ENCODE data around the gene FBXW4.

DNA sequence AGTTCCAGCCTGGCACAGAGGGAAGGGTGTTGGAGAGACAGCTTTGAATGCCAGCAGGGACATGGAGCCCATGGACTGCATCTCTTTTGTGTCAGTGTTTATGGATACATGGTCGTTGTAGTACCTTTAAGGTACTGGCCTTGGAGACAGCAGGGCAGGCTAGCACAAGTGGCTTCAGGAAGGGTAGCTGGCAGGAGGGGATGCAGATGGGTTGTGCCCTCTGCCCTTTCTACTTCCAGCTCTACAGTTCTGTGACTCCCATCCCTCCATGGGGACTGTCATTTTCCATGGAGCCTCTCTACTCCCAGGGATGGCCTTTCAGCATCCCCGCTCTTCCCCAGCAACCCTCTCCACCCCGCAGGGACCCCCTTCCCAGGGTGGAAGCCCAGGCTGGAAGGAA is 132.0 kb downstream of the FBXW4 start:
- TF ChIP-seq, protein P1, sequence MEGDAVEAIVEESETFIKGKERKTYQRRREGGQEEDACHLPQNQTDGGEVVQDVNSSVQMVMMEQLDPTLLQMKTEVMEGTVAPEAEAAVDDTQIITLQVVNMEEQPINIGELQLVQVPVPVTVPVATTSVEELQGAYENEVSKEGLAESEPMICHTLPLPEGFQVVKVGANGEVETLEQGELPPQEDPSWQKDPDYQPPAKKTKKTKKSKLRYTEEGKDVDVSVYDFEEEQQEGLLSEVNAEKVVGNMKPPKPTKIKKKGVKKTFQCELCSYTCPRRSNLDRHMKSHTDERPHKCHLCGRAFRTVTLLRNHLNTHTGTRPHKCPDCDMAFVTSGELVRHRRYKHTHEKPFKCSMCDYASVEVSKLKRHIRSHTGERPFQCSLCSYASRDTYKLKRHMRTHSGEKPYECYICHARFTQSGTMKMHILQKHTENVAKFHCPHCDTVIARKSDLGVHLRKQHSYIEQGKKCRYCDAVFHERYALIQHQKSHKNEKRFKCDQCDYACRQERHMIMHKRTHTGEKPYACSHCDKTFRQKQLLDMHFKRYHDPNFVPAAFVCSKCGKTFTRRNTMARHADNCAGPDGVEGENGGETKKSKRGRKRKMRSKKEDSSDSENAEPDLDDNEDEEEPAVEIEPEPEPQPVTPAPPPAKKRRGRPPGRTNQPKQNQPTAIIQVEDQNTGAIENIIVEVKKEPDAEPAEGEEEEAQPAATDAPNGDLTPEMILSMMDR (conservative IDR thresholded peaks at IDR 0.05; ENCODE audit: low read length): no peak
- TF ChIP-seq EZH2phosphoT487 (IDR thresholded peaks at IDR 0.05; ENCODE audit: borderline replicate concordance): no peak

Data from Loucy (cell line).